NCI-H1436 treated with DMSO at 0.1 percent for 48 hours (cell line): Measurements from ENCODE around the gene AOC3.

ENCODE experiments used
- DNase-seq: peaks from one replicate; lab custom pipeline; 2025; lab: John Stamatoyannopoulos, UW

AOC3 gene

DNA sequence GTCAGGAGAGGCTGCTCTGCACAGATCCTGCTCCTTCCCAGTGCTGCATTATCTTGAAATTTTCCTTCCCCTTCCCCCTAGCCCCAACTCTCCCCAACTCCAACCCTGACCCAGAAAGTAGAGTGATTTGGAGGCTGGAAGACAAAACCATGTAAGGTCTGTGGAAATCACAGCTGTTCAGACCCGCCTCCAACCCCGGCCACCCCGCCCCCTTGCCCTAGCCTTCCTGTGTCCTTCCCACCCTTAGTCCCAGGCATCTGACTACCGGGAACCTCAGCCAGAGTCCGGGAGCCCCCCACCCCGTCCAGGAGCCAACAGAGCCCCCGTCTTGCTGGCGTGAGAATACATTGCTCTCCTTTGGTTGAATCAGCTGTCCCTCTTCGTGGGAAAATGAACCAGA is at the start of gene AOC3:
TSS of gene AOC3 (plus strand) at position 246 of the 400 bp plus-strand sequence. CDS start at position 391, 145 bp downstream.
- no peak for DNase-seq

DNA sequence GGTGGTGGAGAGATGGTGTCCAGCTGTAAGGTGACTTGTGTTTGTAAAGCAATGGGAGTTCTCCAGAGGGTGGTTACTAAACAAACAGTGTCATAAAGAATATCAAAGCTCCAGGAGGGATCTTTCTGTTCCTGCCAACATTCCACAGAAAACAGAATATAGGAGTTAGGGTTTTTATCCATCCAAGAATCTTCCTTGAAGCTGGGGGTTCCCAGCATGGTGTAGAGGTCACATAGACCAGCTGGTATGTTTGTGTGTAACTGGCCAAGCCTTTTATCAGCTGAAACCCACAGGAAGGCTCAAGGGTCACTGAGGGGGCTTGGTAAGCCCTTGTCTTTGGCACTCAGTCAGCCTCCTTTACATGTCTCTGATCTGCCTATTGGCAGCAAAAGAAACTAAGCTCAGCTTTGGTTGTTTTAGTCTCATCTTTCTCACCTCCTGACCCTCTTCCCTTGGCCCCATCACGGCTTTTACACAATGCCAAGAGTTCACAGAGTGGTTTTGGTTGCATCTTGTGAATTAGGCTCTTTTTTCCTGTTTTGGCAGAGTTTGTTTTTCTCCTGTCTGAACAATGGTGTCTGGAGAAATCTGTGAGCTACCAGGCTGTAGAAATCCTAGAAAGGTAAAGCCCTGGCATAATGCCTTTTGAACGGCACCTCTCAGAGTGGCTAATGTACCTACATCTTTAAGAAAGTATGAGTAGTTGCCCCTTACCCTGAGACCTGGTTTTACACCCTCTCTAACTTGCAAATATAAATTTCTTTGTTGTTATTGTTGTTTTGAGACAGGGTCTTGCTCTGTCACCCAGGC is 47.7 kb upstream of the AOC3 start:
- DNase-seq, result no peak

DNA sequence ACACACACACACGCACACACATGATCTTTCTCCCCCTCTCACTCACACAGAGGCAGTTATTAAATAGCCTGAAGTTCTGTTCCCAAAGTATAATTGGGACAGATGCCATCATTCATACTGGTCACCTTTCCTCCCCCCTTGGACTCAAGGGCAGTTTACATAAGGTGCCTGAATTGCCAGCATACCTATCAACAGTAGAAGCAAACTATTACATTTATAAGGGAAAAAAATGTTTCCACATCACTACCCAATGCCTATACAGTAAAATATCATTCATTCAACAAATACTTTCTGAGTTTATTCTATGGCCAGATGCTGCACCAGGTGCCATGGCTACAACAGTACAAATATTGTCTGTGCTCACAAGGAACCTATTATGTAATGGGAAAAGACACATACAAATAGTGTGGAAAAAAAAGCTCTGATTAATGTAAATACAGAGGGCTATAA is 46.1 kb upstream of the AOC3 start:
- no peak for DNase-seq

DNA sequence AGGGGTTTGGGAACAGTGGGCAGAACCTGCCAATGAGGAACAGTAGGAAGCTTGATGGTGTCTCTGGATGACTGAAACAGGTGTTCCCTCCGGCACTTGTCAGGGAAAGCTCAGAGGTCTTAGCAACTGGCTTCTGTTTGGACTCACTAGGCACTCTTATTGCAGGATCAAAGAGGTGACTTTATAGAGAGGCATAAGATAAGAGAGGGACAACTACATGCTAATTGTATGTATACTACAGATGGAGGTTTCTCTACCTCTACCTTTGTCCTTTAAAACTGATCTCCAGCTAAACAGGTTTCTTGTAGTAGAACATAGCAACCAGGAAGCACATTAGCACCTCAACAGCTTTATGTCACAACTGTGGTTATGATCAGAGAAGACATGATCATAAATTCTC is 44.8 kb upstream of the AOC3 start:
- no peak for DNase-seq

GRCh38 chr17:42809250-42809649 is 41.7 kb upstream of the AOC3 start:
- no peak for DNase-seq

- no peak for DNase-seq
Observed at GRCh38 chr17:42814633-42815399, 36.2 kb upstream of the AOC3 start.

GRCh38 chr17:42817866-42818265 is 33.1 kb upstream of the AOC3 start:
- no peak for DNase-seq

- DNase-seq, result no peak
Observed at GRCh38 chr17:42818379-42818778, 32.6 kb upstream of the AOC3 start.

DNA sequence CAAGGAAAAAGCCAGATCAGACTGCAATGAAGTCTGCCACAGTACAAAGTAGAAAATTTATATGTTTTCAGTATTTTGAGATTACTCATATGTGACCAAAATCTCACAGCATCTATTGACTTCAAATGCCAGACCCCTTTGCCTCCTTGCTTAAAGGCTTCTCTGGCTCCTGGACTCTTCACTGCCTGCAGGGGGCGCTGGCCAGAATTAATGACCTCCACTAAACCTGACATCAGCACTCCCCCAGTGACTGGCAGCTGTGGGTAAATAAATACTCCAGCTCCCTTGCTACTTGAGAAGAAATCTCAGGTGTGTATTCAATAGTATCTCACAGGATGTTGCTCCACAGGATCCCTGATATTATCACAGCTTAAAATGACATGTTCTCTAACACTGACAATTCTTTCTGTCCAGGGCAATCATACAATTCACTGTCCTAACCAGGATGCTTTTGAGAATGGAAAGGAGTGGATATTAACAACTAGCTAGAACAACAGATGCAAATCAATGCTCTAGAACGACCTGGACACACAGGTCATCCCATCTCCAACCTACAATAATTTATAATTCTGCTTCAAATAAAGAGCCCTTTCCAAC is 31.0 kb upstream of the AOC3 start:
- DNase-seq, result peak; percentile 16

GRCh38 chr17:42821176-42821575 is 29.8 kb upstream of the AOC3 start:
- DNase-seq, result no peak

DNA sequence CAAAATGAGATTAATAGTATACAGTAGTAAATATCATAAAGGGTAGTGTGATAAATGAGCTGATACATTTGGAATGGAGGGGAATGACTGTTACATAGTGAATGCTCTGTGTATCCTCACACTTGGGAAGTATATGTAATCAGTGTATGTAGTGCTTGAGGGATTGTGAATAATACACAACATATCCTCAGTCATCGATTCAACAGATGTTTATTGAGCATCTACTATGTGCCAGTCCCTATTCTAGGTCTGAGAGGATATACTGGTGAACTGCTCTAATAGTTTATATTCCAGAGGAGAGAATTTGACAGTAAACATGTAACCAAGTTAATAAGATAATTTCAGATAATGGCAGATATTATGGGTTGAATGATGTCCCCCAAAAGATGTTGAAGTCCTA is 23.5 kb upstream of the AOC3 start:
- DNase-seq, result no peak

- no peak for DNase-seq
Observed at GRCh38 chr17:42830971-42831370, 20.0 kb upstream of the AOC3 start.

DNA sequence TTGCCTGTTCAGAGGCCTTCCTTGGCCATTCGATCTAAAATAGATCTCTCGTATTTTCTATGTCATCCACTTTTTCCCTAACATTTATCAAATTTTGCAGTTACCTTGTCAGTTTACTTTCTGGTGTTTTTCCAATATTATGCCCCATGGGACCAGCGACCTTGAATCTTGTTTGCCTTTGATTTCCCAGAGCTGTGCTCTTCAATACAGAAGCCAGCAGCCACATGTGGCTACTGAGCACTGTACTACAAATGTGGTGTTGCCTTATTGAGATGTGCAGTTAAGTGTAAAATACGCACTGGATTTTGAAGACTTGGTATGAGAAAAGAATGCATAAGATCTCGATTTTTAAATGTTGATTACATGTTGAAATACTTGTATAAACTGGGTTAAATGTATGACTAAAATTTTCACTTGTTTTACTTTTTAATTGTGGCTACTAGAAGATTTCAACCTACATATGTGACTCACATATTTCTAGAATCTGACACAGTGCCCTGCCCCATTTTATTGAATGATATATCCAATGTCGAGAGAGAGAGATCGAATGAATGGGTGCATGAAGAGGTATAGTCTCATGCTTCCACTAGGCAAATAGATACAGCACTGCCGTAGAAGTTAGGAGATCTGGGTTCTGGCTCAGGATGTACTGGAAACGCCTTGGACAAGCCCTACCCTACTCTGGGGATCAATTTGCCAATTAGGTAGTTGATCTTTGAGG is 18.6 kb upstream of the AOC3 start:
- no peak for DNase-seq

- DNase-seq, result peak; percentile 77
Observed at GRCh38 chr17:42832934-42833766, 17.8 kb upstream of the AOC3 start, which contains the start of gene PSME3. Gene PSME3, plus strand, starts transcription at chr17:42833397. Its CDS starts 235 bp downstream, at chr17:42833632.

GRCh38 chr17:42833767-42834422 is 17.1 kb upstream of the AOC3 start:
- no peak for DNase-seq

DNA sequence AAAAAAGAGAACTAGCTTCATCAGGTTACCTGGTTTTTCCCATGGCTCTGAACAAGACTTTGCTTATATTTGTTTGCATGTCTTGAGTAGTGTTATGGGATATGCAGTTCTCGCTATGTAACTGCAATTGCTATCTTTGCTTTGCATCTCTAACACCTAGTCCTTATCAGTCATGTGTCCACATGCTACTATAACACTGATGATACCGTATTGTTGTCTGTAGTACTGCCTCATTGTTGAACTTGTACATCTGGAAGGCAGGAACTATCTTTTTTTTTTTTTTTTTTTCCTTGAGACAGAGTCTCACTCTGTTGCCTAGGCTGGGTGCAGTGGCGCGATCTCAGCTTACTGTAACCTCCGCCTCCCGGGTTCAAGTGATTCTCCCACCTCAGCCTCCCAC is 15.3 kb upstream of the AOC3 start:
- DNase-seq, result no peak

- DNase-seq, result no peak
Observed at GRCh38 chr17:42841975-42842685, 8.9 kb upstream of the AOC3 start.

- peak; percentile 12 for DNase-seq
Observed at GRCh38 chr17:42843358-42843934, 7.6 kb upstream of the AOC3 start.

GRCh38 chr17:42844271-42844670 is 6.7 kb upstream of the AOC3 start, which contains the start of gene AOC2:
Gene AOC2, plus strand, starts transcription at chr17:42844580. Its CDS starts 47 bp downstream, at chr17:42844627.
- DNase-seq, result no peak
